B cell (primary cell): Measurements from ENCODE around the gene DUT. TPM values are rescaled to one million over a fixed set of nuclear protein-coding genes. Genes with fewer than 3 reads are reported as not detected.

Source experiments
- ATAC-seq: fragments of 200-7000 bp; cut with Tn5 transposase; one replicate; pipeline ENCODE4 v1.10.0; 2021; ENCODE audit warnings: low read depth, mild to moderate bottlenecking, moderate number of reproducible peaks, moderate library complexity
- CTCF ChIA-PET: fragments of 350-600 bp; sonication (Branson Sonifier 250); formaldehyde crosslinking; loops from one replicate; lab custom pipeline; 2021; ENCODE audit warnings: antibody characterized with exemption, inconsistent platforms; lab: Charles Lee
- POLR2A ChIA-PET: fragments of 350-600 bp; sonication (Branson Sonifier 250); formaldehyde crosslinking; loops from one replicate; lab custom pipeline; 2021; ENCODE audit warnings: antibody characterized with exemption; lab: Charles Lee
- DNase-seq: peaks from one replicate; pipeline ENCODE4 v3.0.0; 2013
- H2AFZ ChIP-seq: 2 replicates; pipeline ENCODE4 v1.6.1; 2012; ENCODE audit warnings: mild to moderate bottlenecking, low read depth, low read length; ENCODE audit not compliant: insufficient read depth, poor library complexity, severe bottlenecking
- H3K27ac ChIP-seq, 2 donors: 1 replicate in 1 of 2; 2 replicates in 1 of 2; pipeline ENCODE4 v1.5.1; 2012 to 2013; ENCODE audit warnings: low read length in 2 of 2, mild to moderate bottlenecking in 2 of 2, moderate library complexity in 1 of 2
- H3K27me3 ChIP-seq, 4 experiments: fragments of 200-600 bp in 1 of 4; sonication (generic) in 1 of 4; replicated peaks in 1 of 4; 1 replicate in 2 of 4; 2 replicates in 2 of 4; pipeline versions ENCODE4 v1.6.1 to v1.7.0; 2013 to 2016; ENCODE audit warnings: low read length in 3 of 4, mild to moderate bottlenecking in 2 of 4, mixed read lengths in 1 of 4, moderate library complexity in 1 of 4; ENCODE audit not compliant: insufficient read depth in 4 of 4, control insufficient read depth in 3 of 4; ENCODE audit errors: control extremely low read depth in 1 of 4
- H3K36me3 ChIP-seq, 2 experiments: replicated peaks in 1 of 2; 1 replicate in 1 of 2; 2 replicates in 1 of 2; pipeline versions ENCODE4 v1.6.1 to v1.7.1; 2013; ENCODE audit warnings: low read length in 1 of 2; ENCODE audit not compliant: insufficient read depth in 2 of 2, control insufficient read depth in 1 of 2; ENCODE audit errors: control extremely low read depth in 1 of 2, extremely low read depth in 1 of 2
- H3K4me1 ChIP-seq, 2 donors: fragments of 200-600 bp in 1 of 2; sonication (generic) in 1 of 2; 1 replicate in 1 of 2; 2 replicates in 1 of 2; pipeline versions ENCODE4 v1.5.1 to v1.6.1; 2013 to 2017; ENCODE audit warnings: low read length in 2 of 2; ENCODE audit not compliant: control insufficient read depth in 2 of 2, insufficient read depth in 2 of 2
- H3K4me2 ChIP-seq: replicated peaks from 2 replicates; pipeline ENCODE3; 2012; ENCODE audit warnings: mild to moderate bottlenecking, low read depth, low read length; ENCODE audit not compliant: poor library complexity, severe bottlenecking
- H3K4me3 ChIP-seq, 5 experiments: fragments of 200-600 bp in 1 of 5; sonication (generic) in 1 of 5; 1 replicate in 3 of 5; 2 replicates in 2 of 5; pipeline versions ENCODE4 v1.5.1 to v1.7.0; 2011 to 2016; ENCODE audit warnings: low read length in 4 of 5, mild to moderate bottlenecking in 4 of 5, low read depth in 2 of 5, control low read depth in 1 of 5, moderate library complexity in 1 of 5; ENCODE audit not compliant: insufficient read depth in 1 of 5; ENCODE audit errors: control extremely low read depth in 1 of 5, extremely low read depth in 1 of 5
- H3K79me2 ChIP-seq: fragments of 200-600 bp; sonication (generic); one replicate; pipeline ENCODE4 v1.6.0; 2016; ENCODE audit warnings: low read length; ENCODE audit not compliant: control insufficient read depth, insufficient read depth
- H3K9ac ChIP-seq: fragments of 200-600 bp; sonication (generic); 2 replicates; pipeline ENCODE4 v1.6.1; 2017; ENCODE audit warnings: mild to moderate bottlenecking, low read length, moderate library complexity
- H3K9me3 ChIP-seq, 3 donors: one replicate each; pipeline versions ENCODE4 v1.6.1 to v1.7.1; 2013; ENCODE audit warnings: low read length in 2 of 3; ENCODE audit not compliant: control insufficient read depth in 2 of 3, insufficient read depth in 1 of 3; ENCODE audit errors: control extremely low read depth in 1 of 3
- H4K20me1 ChIP-seq: 2 replicates; pipeline ENCODE4 v1.6.0; 2012; ENCODE audit warnings: mild to moderate bottlenecking, low read length; ENCODE audit not compliant: insufficient read depth, control insufficient read depth, poor library complexity, severe bottlenecking
- H3K27ac Mint-ChIP-seq: one replicate; pipeline ENCODE4 v1.8.0; 2021; ENCODE audit warnings: mixed read lengths
- H3K27me3 Mint-ChIP-seq: one replicate; pipeline ENCODE4 v1.8.0; 2021; ENCODE audit warnings: mixed read lengths
- H3K4me1 Mint-ChIP-seq: one replicate; pipeline ENCODE4 v1.8.0; 2021; ENCODE audit warnings: mixed read lengths
- H3K4me3 Mint-ChIP-seq: one replicate; pipeline ENCODE4 v1.8.0; 2021; ENCODE audit warnings: mixed read lengths
- H3K9me3 Mint-ChIP-seq: one replicate; pipeline ENCODE4 v1.8.0; 2022; ENCODE audit warnings: mixed read lengths; ENCODE audit not compliant: insufficient read depth
- EZH2 ChIP-seq: IDR thresholded peaks from 2 replicates; pipeline ENCODE4 v1.6.1; 2012; ENCODE audit warnings: borderline replicate concordance, low read depth, mild to moderate bottlenecking, moderate library complexity, low read length; ENCODE audit not compliant: insufficient read depth, poor library complexity, severe bottlenecking
- whole genome bisulfite sequencing: methylation state at CpG from one replicate; pipeline ENCODE4 v1.1.5; 2013; ENCODE audit warnings: missing lambda C conversion rate; ENCODE audit not compliant: insufficient coverage; 5-methylcytosine and 5-hydroxymethylcytosine counted together
- intact Hi-C: fragments of 100-400 bp; cut with micrococcal nuclease; formaldehyde crosslinking; loops from one replicate; pipeline ENCODE4 v1.10.0; 2022
- polyA plus RNA-seq: library from polyadenylated mRNA; depleted of rRNA; stranded (reverse); fragments of >200 nt; gene quantifications from 2 replicates; pipeline ENCODE4 v1.2.3, GENCODE V29; 2012
- total RNA-seq, 2 donors: library from RNA; stranded (reverse); fragments of 120-200 nt in 1 of 2; gene quantifications; 1 replicate in 1 of 2; 2 replicates in 1 of 2; pipeline versions ENCODE4 v1.2.3 to v1.2.4, GENCODE V29; 2013 to 2022
- TF ChIP-seq, protein P1 (sequence below): fragments of 200-600 bp; IDR thresholded peaks from one replicate; pipeline ENCODE4 v1.8.0; 2022; ENCODE audit warnings: antibody characterized with exemption, mild to moderate bottlenecking

DUT gene
- total and polyA plus RNA-seq, 2 donors (not counting 1 experiment from before 2014, with no cell fraction given), result 59.5 to 84.7 TPM

GRCh38 chr15:48337607-48338006 lies 6.4 kb downstream of the DUT start:
- intact Hi-C loops, result no loop called here
- Histone ChIP-seq H3K4me1 (peaks cover 0 to 2% of the 10 kb centered on the region in 2 donors), H3K9me3 (no peaks in the 10 kb centered on the region), H3K79me2 (no peaks in the 10 kb centered on the region), H4K20me1 (no peaks in the 10 kb centered on the region), H2AFZ (no peak overlapping the region), H3K27ac (no peak overlapping the region), H3K4me2 (no peak overlapping the region), H3K4me3 (no peak overlapping the region), H3K36me3 (peaks cover 11 to 15% of the 10 kb centered on the region in 2 experiments), H3K9ac (no peak overlapping the region), H3K27me3 (no peaks in the 10 kb centered on the region)
- no CpG with 5 or more reads among the region's 1 CpG for WGBS
- ATAC-seq (no peak), DNase-seq (no peak)
- ChIA-PET CTCF (interaction anchor here (1.0 to 5.1 kb wide), 2 partner anchors 11 to 15 kb away, joined by 3 to 35 read pairs; no protein-coding TSS in a partner anchor), POLR2A (no interaction called here)
- Mint-ChIP-seq H3K4me1 (peaks cover 10% of the 10 kb centered on the region), H3K27me3 (no peaks in the 10 kb centered on the region), H3K4me3 (no peak overlapping the region), H3K9me3 (no peaks in the 10 kb centered on the region), H3K27ac (no peak overlapping the region)
- TF ChIP-seq, protein P1, sequence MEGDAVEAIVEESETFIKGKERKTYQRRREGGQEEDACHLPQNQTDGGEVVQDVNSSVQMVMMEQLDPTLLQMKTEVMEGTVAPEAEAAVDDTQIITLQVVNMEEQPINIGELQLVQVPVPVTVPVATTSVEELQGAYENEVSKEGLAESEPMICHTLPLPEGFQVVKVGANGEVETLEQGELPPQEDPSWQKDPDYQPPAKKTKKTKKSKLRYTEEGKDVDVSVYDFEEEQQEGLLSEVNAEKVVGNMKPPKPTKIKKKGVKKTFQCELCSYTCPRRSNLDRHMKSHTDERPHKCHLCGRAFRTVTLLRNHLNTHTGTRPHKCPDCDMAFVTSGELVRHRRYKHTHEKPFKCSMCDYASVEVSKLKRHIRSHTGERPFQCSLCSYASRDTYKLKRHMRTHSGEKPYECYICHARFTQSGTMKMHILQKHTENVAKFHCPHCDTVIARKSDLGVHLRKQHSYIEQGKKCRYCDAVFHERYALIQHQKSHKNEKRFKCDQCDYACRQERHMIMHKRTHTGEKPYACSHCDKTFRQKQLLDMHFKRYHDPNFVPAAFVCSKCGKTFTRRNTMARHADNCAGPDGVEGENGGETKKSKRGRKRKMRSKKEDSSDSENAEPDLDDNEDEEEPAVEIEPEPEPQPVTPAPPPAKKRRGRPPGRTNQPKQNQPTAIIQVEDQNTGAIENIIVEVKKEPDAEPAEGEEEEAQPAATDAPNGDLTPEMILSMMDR, result no peak
- no peak for TF ChIP-seq EZH2

- POLR2A ChIA-PET, result no interaction called here
Observed at GRCh38 chr15:48340111-48340510, 8.9 kb downstream of the DUT start.

More at GRCh38 chr15:48340111-48340510, 8.9 kb downstream of the DUT start:
- no peak overlapping the region for H3K27ac Mint-ChIP-seq
- ATAC-seq (no peak), DNase-seq (no peak)
- Histone ChIP-seq H3K4me3 (no peak overlapping the region), H3K79me2 (no peaks in the 10 kb centered on the region), H3K27me3 (no peaks in the 10 kb centered on the region), H3K36me3 (peaks cover 14 to 15% of the 10 kb centered on the region in 2 experiments), H2AFZ (no peak overlapping the region), H3K9ac (no peak overlapping the region), H3K9me3 (no peaks in the 10 kb centered on the region), H4K20me1 (no peaks in the 10 kb centered on the region), H3K4me2 (no peak overlapping the region), H3K27ac (no peak overlapping the region), H3K4me1 (no peaks in the 10 kb centered on the region)
- no peaks in the 10 kb centered on the region for H3K9me3 Mint-ChIP-seq
- H3K4me1 Mint-ChIP-seq, result peaks cover 3% of the 10 kb centered on the region
- CTCF ChIA-PET, result interaction anchor here (2.0 kb wide), 1 partner anchor 12 kb away, joined by 8 read pairs; no protein-coding TSS in a partner anchor
- WGBS, result 27% methylated on average over 2 of the region's 4 CpGs
- intact Hi-C loops, result no loop called here
- no peak overlapping the region for H3K4me3 Mint-ChIP-seq
- TF ChIP-seq EZH2, result no peak
- TF ChIP-seq, protein P1, result no peak
- no peaks in the 10 kb centered on the region for H3K27me3 Mint-ChIP-seq
